Progenitor cell of endocrine pancreas (in vitro differentiated cells): Measurements from ENCODE around the gene DAPP1. TPM values are rescaled to one million over a fixed set of nuclear protein-coding genes. Genes with fewer than 3 reads are reported as not detected.

Source experiments
- DNase-seq: peaks from one replicate; pipeline ENCODE4 v3.0.0; 2021; ENCODE audit warnings: low spot score; ENCODE audit not compliant: unreplicated experiment
- H3K27ac Mint-ChIP-seq: 2 replicates; pipeline ENCODE4 v1.8.0; 2021; ENCODE audit warnings: mild to moderate bottlenecking, moderate library complexity, mixed read lengths
- H3K27me3 Mint-ChIP-seq: 2 replicates; pipeline ENCODE4 v1.8.0; 2021; ENCODE audit warnings: mixed read lengths
- H3K36me3 Mint-ChIP-seq: 2 replicates; pipeline ENCODE4 v1.8.0; 2022; ENCODE audit warnings: mixed read lengths; ENCODE audit not compliant: insufficient read depth
- H3K4me1 Mint-ChIP-seq: 2 replicates; pipeline ENCODE4 v1.8.0; 2021; ENCODE audit warnings: low read depth, mixed read lengths
- H3K4me3 Mint-ChIP-seq: 2 replicates; pipeline ENCODE4 v1.8.0; 2021; ENCODE audit warnings: low read depth, mild to moderate bottlenecking, moderate library complexity, mixed read lengths
- H3K9me3 Mint-ChIP-seq: 2 replicates; pipeline ENCODE4 v1.8.0; 2021; ENCODE audit warnings: low read depth, mixed read lengths
- total RNA-seq: library from RNA; stranded (reverse); gene quantifications from 2 replicates; pipeline ENCODE4 v1.2.1, GENCODE V29; 2021
- TF ChIP-seq, protein P1 (sequence below): fragments of 200-600 bp; sonication (generic); IDR thresholded peaks from one replicate; pipeline ENCODE4 v1.5.0; 2021; ENCODE audit warnings: antibody characterized with exemption, mild to moderate bottlenecking; ENCODE audit not compliant: unreplicated experiment

The DAPP1 gene
- total RNA-seq, 1 donor from 2014 or later: 0.12 TPM

DNA sequence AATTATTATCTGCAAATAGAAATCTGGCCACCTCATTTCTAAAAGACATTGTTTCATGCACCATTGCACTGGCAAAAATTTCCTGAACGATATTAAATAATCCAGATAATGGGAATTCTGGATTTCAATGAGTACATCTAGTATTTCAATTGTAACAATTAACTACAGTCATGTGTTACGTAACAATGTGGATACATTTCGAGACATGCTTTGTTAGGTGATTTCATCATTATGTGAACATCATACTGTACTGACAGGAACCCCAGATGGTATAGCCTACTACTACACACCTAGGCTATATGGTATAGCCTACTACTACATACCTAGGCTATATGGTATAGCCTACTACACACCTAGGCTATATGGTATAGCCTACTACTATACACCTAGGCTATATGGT is 62.8 kb downstream of the DAPP1 start:
- no peak for DNase-seq
- H3K9me3 Mint-ChIP-seq: no peaks in the 10 kb centered on the region
- no peaks in the 10 kb centered on the region for H3K4me1 Mint-ChIP-seq
- peaks cover 2% of the 10 kb centered on the region for H3K36me3 Mint-ChIP-seq
- no peaks in the 10 kb centered on the region for H3K27me3 Mint-ChIP-seq
- no peak overlapping the region for H3K27ac Mint-ChIP-seq
- H3K4me3 Mint-ChIP-seq: no peak overlapping the region
- TF ChIP-seq, protein P1, sequence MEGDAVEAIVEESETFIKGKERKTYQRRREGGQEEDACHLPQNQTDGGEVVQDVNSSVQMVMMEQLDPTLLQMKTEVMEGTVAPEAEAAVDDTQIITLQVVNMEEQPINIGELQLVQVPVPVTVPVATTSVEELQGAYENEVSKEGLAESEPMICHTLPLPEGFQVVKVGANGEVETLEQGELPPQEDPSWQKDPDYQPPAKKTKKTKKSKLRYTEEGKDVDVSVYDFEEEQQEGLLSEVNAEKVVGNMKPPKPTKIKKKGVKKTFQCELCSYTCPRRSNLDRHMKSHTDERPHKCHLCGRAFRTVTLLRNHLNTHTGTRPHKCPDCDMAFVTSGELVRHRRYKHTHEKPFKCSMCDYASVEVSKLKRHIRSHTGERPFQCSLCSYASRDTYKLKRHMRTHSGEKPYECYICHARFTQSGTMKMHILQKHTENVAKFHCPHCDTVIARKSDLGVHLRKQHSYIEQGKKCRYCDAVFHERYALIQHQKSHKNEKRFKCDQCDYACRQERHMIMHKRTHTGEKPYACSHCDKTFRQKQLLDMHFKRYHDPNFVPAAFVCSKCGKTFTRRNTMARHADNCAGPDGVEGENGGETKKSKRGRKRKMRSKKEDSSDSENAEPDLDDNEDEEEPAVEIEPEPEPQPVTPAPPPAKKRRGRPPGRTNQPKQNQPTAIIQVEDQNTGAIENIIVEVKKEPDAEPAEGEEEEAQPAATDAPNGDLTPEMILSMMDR: no peak

DNA sequence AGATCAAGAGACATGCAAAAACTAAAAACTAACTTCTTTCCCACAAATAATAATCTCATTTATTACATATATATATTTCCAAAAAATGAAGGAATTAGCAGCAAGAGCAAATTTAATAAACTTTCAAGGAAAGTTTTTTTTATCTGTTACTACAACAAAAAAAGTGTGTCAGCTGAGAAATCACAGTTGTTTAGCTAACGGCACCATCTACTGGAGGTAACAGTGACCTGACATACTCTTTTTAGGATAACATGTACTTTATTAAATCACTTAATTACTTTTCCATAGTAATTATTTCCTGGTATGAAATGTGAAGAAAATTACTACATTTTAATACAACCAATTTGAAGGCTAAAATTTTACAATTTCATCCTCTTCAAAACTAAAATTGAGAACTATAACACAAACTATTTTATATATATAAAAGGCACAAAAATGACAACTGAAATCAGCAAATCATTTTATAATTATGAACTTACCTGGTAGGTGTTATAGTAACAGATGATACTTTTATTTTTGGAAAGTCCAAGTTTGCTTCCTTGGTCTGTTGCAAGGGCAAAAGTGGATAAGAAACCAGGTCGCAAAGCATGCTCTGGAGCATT is 68.5 kb downstream of the DAPP1 start:
- no peak overlapping the region for H3K27ac Mint-ChIP-seq
- DNase-seq: no peak

DNA sequence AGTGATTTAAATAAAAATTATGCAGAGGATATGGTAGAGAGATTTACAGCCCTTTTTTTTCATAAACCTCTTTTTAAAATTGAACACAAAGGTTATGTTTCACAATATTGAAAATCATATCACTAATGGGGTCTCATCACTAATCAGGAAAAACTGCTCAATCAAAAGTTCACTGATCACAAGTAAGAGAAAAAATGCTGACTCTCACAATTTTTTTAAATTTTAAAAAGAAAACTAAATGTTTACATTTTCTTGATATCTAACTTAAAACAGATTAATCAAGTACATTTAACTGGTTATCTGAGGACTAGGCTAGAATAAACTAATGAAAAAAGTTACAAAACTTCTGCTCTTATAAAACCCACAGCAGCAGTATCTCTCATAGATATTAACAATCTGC is 69.1 kb downstream of the DAPP1 start:
- H3K9me3 Mint-ChIP-seq: no peaks in the 10 kb centered on the region
- H3K27ac Mint-ChIP-seq: no peak overlapping the region
- no peaks in the 10 kb centered on the region for H3K4me1 Mint-ChIP-seq
- H3K4me3 Mint-ChIP-seq: no peak overlapping the region
- DNase-seq: no peak
- no peaks in the 10 kb centered on the region for H3K36me3 Mint-ChIP-seq
- H3K27me3 Mint-ChIP-seq: no peaks in the 10 kb centered on the region
- TF ChIP-seq, protein P1: no peak

More for the DNA sequence above, 68.5 kb downstream of the DAPP1 start:
- Mint-ChIP-seq H3K27me3 (no peaks in the 10 kb centered on the region), H3K9me3 (no peaks in the 10 kb centered on the region), H3K4me3 (no peak overlapping the region), H3K36me3 (no peaks in the 10 kb centered on the region), H3K4me1 (no peaks in the 10 kb centered on the region)
- TF ChIP-seq, protein P1: peak; percentile 66

DNA sequence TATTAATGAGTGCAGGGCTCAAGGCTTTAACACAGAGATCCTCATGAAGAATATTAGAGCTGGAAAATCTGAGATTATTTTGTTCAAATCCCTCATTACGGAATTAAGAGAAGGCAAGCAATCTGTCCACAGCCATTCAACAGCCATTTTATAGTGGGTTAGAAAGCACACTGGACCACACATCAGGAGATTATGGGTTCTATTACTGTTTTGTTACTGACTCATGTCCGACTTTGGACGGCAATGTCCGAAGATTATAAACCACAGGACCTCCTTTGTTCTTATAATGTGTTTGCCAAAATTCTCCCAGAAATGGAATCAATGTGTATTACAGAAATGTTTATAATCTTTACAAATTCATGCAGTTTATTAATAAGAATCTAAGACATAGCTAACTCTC is 69.5 kb downstream of the DAPP1 start:
- no peaks in the 10 kb centered on the region for H3K9me3 Mint-ChIP-seq
- no peaks in the 10 kb centered on the region for H3K27me3 Mint-ChIP-seq
- no peak for DNase-seq
- TF ChIP-seq, protein P1: no peak
- H3K4me1 Mint-ChIP-seq: no peaks in the 10 kb centered on the region
- H3K4me3 Mint-ChIP-seq: no peak overlapping the region
- no peak overlapping the region for H3K27ac Mint-ChIP-seq
- peaks cover 2% of the 10 kb centered on the region for H3K36me3 Mint-ChIP-seq

DNA sequence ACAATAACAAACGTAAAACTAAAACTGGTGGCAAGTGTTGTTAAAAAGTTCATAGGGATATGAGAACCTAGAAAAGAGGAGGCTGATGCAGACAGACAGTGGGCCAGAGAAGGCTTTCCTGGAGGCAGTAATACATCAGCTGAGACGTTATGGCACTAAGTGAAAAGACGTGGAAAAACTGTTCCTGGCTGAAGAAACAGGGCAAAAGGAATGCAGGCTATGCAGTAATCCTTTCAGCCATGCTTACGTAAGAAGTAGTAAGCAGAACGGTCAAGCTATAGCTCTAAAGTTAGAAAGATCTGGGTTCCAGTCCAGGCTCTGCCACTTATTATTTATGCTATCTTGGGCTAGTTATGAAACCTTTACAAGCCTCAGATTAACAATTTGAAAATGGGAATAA is 71.2 kb downstream of the DAPP1 start:
- TF ChIP-seq, protein P1: no peak
- Mint-ChIP-seq H3K36me3 (peaks cover 4% of the 10 kb centered on the region), H3K4me1 (no peaks in the 10 kb centered on the region), H3K9me3 (no peaks in the 10 kb centered on the region), H3K4me3 (no peak overlapping the region), H3K27me3 (no peaks in the 10 kb centered on the region), H3K27ac (no peak overlapping the region)
- no peak for DNase-seq
